Activated naive CD4-positive, alpha-beta T cell treated with Interleukin-2 at 50 U/mL for 16 hours (primary cell): Measurements from ENCODE around the gene FHAD1.
A peak's percentile ranks its signal among the peaks of the same experiment; 100 is the strongest.

Source experiments
- DNase-seq: peaks from one replicate; pipeline ENCODE4 v3.0.0-alpha.2; 2020

The FHAD1 gene

DNA sequence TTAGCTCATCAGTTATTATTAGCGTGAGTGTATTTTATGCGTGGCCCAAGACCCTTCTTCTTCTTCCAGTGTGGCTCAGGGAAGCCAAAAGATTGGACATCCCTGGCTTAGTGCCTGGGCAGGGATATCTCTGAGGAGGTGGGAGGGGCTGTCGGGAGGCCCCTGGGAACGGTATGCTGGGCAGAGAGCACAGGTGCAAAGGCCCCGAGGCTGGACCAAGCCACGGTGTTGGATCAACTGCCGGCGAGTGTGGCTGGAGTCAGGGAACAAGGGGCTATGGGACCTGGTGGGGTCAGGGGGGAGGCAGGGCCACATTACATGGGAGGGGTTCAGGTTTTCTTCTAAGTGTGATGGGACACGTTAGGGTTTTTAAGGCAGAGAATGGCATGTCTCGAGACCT is 62.7 kb downstream of the FHAD1 start:
- no peak for DNase-seq

DNA sequence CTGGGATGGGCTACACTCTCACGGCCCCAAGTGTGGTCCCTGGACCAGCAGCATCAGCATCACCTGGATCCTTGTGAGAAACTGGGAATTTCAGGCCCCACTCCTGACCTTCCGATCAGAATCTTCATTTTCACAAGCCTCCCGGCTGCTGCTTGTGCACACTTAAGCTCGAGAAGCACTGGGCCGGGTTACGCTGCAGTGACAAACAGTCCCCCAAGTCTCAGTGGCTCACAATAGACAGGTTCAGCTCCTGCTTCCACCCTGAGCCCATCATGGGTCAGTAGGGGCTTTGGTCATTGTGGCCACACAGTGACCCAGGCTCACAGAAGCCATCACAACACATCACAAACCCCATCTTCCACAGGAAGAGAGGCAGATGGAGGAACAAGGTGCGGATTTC is 63.5 kb downstream of the FHAD1 start:
- DNase-seq: no peak

DNA sequence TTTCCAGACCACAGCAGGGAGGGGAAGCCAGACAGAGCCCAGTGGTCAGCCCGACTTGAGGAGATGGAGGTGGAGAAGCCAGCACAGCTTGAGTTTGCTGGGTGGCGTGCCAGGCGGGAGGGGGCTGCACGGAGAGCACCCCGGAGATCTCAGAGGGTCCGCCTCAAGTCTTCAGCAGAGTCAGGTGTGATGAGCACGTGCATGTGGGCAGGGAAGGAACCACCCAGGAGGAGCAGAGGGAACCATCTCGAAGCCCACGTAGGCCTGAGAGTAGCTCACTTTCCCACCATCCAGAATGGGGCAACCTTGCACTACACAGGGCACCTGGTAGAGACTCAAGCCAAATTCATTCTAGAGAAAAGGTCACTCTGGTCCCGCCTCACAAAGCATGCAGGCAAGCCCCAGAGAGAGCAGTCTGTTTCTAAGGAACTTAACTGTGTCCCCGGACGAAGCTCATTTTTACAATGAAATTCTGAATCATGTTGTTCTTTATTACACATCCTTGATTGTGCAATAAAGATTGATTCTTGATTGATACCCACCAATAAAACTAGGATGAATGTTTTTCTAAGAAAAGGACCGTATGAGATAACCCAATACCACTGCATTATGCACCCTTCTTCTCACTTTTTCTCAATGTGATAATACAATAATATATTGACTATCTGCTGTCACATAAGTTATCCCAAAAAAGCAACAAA is 64.2 kb downstream of the FHAD1 start:
- no peak for DNase-seq

DNA sequence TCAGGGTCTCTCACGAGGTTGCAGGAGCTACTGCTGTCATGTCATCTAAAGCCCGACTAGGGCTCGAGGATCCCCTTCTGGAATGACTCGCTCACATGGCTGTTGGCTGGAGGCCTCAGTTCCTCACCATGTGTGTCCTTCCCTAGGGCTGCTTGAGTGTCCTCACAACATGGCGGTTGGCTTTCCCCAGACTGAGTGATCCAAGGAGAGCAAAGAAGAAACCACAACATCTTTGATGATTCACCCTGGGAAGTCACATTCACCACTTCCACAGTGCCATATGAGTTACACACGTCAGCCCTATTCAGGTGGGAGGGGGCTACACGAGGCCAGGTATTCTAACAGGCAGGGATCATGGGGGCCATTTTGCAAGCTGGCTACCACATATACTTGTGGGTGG is 64.9 kb downstream of the FHAD1 start:
- no peak for DNase-seq

DNA sequence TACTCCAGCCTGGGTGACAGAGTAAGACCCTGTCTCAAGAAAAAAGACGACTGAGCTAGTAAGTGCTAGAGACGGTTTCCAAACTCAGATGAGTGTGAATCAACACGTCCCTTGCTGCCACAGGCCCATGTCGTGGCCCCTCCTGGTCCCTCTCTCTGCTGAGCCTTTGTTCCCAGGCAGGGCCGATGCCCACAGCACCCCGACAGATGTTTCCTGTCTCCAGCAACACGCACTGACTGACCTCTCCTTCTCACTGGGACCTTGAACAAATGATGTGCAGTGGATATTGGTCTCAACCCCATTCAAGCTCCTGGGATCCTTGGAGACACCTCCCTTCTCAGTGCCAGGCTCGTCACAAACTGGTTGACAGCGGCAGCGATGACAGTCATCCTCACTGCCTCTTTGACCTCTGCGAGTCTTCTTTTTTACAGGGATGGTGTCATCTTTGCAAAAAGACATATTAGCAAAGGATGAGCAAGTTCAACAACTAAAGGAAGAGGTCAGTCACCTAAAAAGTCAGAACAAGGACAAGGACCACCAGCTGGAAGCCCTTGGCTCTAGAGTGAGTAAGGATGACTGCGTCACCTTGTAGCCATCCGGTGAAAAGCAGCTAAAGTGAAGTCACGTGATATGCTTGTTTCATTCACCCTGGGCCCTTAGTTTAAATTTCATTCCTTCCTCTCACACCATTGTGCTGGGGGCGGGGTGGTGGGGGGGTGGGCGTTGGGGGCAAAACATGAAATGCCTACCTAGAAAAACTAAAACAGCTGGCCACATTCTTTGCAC is 65.8 kb downstream of the FHAD1 start:
- DNase-seq: no peak

DNA sequence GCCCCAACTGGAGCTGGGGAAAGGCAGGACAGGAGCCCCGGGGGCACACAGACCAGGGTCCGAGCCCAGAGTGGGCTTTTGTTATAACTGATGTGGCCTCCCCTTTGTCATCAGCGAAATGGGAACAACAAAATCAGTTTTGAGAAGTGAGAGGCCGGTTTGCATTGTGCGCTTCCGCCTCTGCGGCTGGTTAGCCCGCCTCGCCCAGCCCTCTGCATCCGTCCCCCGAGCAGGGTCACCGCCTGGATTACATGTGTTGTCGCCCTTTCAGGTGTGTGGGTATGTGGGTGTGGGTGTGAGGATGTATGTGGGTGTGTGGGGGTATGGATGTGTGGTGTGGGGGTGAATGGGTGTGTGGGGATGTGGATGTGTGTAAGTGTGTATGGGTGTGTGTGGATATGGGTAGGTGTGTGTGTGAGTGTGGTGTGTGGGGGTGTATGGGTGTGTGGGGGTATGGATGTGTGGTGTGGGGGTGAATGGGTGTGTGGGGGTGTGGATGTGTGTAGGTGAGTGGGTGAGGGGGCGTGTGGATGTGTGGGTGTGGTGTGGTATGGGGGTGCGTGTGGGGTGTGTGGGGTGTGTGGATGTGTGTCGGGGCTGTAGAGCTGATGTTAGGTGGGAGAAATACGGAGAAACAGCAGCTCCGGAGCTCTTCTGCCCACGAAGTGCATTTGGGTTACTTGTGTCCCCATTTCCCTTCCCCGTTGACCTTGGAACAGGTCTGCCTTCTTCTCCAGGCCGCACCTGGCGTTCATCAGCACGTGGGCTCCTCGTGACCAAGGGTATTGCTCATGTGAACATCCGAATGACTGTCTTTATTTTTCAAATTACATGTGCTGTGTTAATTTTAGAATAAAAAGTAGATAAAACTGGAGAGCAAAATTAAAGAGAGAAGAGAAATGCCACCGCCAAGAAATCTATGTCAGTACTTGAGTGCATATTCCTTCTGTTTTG is 67.6 kb downstream of the FHAD1 start:
- DNase-seq: no peak

DNA sequence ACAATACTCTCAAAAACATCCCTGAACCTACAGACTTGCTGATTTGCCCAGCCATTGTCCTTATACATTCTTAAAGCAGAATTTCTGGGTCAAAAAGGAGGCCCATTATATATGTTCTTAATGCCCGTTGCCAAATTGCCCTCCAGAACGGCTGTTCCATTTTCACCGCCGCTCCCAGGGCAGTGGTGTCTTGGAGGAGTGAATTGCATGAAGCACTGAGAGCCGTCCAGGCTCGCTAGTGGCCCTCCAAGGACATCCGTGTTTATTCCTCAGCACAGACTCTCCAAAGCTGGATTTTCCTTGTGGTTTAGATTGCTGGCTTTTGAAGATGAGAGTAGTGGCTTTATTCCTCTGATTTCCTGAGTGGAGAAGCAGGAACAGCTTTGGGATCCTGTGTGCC is 68.8 kb downstream of the FHAD1 start:
- no peak for DNase-seq

DNA sequence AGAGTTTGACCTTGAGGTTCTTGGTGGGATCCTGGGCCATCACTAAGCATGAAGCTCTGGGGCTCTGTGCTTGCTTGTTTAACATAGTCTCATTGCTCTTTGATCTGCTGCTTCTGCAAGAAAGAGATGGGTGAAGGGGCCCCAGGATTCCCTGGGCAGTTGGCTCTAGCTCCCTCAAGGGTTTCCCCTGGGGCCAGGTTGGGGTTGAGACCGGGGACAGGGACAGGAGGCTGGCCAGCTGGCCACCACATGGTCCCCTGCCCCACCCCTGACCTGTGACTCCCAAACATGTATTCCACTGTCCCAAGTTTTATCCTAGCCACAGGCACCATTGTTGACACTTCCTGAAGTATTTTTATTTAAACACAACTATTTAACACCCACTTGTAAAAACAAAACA is 69.5 kb downstream of the FHAD1 start:
- no peak for DNase-seq

DNA sequence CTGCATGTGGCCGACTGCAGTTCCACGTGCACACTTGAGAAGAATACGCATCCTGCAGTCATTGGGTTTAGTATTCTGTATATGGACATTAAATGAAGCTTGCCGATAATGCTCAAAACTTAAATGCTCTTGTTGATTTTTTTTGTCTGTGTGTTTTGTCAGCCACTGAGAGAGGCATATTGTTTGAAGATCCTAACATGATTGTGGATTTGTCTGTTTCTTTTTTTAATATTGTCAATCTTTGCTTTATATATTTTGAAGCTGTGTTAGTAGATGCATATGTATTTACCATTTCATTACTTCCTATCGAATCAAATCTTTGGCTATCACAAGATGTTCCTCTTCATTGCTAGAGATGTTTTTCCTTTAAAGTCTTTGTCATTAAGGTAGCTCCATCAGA is 73.2 kb downstream of the FHAD1 start:
- no peak for DNase-seq

DNA sequence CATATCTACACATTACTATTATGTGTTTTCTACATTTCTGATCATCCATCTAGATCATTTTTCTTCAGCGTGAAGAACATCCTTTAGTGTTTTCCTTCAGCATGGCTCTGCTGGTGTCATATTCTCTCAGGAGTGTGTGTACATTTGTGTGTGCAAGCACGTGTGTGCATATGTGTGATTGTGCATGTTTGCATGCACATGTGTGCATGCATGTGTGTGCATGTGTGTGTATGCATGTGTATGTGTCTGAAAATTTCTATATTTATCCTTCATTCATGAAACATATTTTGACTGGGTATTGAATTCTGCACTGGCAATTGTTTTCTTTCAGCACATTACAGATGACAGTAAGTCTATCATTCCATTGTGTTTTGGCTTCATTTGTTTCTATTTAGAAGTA is 74.6 kb downstream of the FHAD1 start:
- DNase-seq: no peak

DNA sequence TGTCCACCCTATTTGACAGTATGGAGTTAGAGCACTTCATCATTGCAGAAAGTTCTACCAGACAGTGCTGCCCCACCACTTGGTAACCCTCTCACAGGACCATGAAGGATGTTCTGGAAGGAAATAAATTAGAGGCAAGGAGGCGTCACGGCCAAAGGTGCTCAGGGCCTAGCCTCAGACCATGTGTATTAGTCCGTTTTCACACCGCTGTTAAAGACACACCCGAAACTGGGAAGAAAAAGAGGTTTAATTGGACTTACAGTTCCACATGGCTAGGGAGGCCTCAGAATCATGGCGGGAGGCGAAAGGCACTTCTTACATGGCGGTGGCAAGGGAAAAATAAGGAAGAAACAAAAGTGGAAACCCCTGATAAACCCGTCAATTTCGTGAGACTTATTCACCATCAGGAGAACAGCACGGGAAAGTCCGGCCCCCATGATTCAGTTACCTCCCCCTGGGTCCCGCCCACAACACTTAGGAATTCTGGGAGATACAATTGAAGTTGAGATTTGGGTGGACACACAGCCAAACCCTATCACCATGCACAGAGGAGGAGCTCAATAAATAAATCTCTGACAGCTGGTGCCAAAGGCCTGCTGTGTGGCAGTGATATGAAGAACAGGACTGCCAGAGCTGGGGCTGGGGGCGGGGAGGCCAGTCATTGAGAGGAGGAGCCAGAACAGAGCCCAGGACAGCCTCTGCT is 75.8 kb downstream of the FHAD1 start:
- no peak for DNase-seq

DNA sequence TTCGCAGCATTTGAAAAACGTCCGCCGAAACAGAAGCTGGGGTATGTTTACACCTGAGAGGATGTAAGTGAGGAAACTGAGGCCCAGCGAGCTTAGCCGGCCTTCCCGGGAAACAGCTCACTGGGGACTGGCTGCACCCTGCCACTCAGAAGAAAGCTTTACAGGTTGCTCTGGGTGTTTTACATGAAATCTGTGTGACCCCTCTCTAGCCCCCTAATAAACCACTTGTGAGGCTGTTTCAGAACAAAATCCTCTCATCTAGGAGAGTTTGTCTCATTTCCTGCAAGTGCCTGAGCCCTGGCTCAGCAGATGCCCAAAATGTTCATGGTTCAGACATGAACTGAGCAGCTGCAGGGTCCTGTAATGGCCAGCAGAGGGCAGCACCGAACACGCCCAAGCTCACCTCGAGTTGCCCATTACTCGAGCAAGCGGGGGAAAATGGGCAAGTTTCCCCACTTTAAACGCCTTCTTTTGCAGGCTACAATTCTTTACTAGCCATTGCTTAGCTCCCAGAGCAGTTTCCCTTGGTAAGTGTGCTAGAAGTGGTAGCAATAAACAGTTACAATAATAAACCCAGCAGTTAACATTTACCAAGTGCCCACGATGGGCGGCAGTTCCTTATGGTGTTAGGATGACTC is 76.4 kb downstream of the FHAD1 start:
- peak; percentile 75 for DNase-seq

DNA sequence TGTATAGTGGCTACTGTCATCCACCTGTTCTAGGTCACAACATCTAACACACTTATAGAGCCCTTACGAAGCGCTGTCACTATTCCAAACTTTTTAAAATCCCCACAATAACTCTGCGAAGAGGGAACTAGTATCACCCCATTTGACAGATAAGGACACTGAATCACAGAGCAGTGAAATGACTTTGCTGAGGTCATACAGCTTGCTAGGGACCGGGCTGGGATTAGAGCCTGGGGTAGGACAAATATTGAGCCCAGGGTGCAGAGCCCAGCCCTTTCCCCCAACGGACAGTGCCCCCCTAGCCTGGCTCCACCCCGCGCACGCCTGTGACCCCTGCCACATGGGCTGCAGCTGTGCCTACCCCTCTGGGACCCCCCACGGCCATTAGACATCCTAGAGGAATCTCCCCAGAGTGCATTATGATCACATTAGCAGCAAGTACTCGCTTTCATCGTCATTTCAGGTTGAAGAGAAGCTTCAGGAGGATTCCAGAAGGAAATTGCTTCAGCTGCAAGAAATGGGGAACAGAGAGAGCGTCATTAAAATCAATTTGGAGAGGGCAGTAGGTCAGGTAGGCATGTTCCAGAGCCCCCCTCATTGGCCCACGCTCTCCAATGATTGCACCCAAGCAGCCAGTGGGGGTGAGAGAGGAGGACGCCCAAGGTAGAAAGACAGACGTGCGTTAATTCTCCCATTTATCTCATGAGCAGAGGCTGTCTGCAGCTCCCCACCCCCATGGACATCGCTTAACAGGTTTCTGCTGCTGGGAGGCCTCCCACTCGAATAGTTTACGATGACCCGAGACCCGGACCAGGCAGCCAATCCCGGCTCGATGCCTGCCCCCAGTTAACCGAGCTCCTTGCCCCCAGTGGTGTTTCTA is 77.2 kb downstream of the FHAD1 start:
- no peak for DNase-seq

DNA sequence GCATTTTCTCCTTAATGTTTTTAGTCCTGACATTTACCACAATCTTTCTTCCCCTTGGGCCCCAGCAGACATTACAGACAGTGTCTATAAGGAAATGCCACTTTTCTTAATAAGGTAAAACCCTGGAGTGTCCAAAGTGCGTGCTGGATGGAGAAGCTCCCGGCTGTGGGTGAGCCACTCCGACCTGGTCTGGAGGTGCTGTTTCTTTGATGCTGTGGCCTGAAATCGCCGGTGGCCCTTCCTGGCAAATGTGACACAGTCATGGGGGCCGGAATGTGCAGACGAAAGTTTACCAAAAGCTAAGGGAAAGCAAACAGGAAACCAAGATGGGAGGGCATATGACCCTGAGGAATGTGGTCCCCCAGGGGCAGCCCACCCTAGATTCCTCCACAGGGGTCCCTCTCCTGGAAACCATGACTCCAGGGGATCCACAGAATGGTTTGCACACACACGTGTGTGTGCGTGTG is 77.9 kb downstream of the FHAD1 start:
- no peak for DNase-seq

DNA sequence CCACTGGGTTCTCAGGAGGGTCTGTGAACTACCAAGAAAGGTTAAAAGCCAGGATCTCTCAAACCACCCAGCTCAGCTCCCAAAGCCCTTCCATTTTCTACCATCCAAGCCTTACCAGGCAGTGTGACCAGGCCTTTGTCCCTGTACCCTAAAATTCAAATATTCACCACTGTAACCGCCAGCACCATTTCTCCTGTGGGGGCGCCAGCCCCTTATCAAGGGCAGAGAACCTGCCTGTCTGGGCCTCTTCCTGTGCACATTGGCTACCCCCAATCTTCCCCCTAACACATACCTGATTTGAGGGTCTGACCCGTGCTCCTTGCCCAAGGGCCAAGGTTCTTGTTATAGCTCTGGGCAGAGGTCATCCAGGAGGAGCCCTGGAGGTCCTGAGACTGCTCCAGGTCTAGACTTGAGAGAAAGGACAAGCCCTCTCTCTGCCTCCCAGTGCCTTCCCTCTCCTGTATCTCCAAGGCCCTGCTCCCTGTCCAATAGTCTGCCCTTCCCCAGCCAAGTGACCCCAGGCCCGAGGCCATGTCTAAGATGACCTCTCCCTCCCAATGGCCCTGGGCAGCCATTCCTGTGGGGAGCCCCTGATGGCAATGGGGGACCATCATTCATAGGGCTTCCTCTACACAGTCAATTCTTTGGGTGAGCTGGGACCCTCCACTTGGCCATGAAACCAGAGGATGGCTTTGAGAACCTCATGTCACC is 78.5 kb downstream of the FHAD1 start:
- no peak for DNase-seq

DNA sequence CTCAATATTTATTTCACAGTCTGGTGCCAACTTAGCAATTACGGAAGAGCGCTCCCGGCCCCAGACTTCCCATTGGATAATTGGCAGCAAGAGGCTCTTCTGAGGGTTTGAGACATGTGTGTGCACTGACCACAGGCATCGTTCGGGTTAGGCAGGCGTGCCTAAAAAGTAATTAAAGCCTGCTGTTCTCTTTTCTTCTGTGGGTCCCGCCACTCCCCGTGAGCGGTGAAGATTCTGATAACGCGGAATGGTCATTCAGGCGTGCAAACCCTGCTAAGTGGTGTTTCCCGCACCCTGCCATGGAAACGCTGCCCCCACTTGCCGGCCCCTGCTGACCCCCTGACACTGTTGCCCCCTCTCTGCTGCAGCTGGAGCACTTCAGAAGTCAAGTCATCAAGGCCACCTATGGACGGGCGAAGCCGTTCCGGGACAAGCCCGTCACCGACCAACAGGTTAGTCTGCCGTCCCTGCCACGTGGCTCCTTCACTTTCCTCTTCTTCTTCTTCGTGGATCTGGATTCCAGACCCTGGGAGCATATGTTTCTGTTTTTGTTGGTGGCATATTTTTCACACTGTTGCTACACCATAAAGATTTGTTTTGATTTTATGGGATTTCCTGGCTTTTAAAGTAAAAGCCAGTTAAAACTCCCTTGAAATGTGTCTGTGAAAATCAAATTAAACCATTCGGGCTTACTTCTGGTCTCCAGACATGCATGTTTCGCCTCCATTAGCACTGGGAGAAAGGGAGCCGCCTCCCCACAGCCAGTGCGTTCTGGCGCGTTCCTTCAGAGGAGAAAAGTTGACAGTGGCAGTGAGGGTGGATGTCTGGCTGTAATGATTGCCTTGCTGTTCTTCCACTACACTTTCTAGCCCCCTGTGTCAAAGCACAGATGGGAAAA is 79.9 kb downstream of the FHAD1 start:
- no peak for DNase-seq

DNA sequence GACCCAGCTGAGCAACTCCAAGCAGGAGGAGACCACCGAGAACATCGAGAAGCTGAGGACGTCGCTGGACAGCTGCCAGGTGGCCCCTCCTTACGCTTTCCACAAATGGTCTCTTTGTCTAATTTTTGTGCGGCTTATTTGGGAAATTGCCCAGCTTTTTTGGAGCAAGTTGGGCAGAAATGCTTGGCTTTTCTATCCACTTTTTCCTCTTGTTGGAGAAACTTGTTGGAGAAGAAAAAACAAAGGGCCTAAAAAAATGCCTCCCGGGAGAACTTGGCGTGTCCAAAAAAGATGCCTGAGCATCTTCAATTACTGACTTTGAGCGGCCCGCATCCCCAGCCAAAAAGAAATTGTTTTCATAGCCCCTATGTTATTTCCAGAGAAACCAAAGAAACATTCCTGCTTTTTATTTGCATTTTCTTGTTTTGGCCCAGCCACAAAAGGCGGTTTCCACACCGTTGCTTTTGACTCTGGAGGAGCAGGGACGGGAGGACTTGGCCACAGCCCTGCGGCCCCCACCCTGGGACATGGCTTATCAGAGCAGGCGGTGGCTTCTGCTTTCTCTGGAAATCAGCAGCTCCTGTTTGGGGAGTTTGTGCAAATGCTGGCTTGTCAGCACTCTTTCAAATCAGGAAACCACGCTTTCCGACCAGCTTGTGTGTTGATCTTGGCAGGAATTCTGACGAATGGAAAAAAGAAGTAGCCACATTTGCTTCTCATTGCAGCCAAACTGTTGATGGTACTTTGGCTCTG is 81.5 kb downstream of the FHAD1 start:
- no peak for DNase-seq

DNA sequence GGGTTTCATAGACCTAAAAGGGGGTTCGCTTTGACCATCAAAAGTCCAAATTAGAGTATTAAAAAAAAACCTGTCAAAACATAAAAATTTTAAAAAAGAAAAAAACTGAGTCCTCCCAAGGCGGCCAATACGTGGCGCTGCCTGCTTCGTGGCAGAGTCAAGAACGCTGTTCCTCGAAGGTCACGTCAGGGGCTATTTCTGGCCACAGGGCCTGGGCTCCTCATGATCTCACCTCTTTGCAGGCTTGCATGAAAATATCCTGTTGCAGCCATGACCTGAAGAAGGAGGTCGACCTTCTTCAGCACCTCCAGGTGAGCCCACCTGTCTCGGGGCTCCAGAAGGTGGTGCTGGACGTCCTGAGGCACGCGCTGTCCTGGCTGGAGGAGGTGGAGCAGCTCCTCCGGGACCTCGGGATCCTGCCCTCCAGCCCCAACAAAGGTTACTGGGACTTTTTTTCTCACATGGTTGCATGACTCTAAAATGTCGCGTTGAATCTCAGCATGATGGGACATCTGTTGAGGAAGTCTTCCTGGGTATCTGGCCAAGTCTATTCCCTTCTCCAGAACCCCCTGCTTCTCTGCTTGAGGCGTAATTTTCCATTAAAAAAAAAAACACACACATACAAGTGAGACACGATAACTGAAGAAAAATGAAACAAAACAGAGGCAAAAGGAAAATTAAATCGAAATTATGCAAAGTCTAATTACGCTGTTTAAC is 82.2 kb downstream of the FHAD1 start:
- no peak for DNase-seq
